Aorta (tissue), 4 donors: ENCODE measurements around the gene OR5B3. TPM values are rescaled to one million over a fixed set of nuclear protein-coding genes. Genes with fewer than 3 reads are reported as not detected.

ENCODE experiments used
- polyA plus RNA-seq, 2 donors: library from polyadenylated mRNA; stranded (reverse); fragments of 200-250 nt; gene quantifications; one replicate each; pipeline ENCODE4 v1.2.3, GENCODE V29; 2013
- total RNA-seq, 2 donors: library from RNA; stranded (reverse); fragmentation: NEBNext Ultra II Directional; extraction: Animal tissue kit (Norgen Biotek cat#: 25700); gene quantifications; one replicate each; pipeline ENCODE4 v1.2.1, GENCODE V29; 2021
- donor health status: healthy with polysubstance abuse.
- donor health status: Bipolar disorder and iron deficiency.
- donor health status: DM: no; HTN: no; CAD: no.
- donor health status: DM: yes; HTN: yes; CAD: no.

OR5B3 gene
- total and polyA plus RNA-seq, 4 donors = not detected

Other genes starting within 250 kb of the OR5B3 start
- gene OR9Q2, start 217.8 kb downstream of the OR5B3 start, total RNA-seq = not detected
- not detected for gene OR9Q2, start 217.8 kb downstream of the OR5B3 start, polyA plus RNA-seq
- gene OR1S2, start 202.7 kb downstream of the OR5B3 start, total RNA-seq = not detected
- gene OR1S2, start 202.7 kb downstream of the OR5B3 start, polyA plus RNA-seq = not detected
- gene OR1S1, start 194.2 kb downstream of the OR5B3 start, total RNA-seq = not detected
- not detected for gene OR1S1, start 194.2 kb downstream of the OR5B3 start, polyA plus RNA-seq
- gene OR10Q1, start 178.0 kb downstream of the OR5B3 start, total RNA-seq = not detected
- gene OR10Q1, start 178.0 kb downstream of the OR5B3 start, polyA plus RNA-seq = not detected
- gene OR10W1, start 138.6 kb downstream of the OR5B3 start, total RNA-seq = not detected
- not detected for gene OR10W1, start 138.6 kb downstream of the OR5B3 start, polyA plus RNA-seq
- not detected for gene OR5B17, start 47.8 kb downstream of the OR5B3 start, total RNA-seq
- not detected for gene OR5B17, start 47.8 kb downstream of the OR5B3 start, polyA plus RNA-seq
- gene OR5B2, start 21.2 kb upstream of the OR5B3 start, total RNA-seq = not detected
- gene OR5B2, start 21.2 kb upstream of the OR5B3 start, polyA plus RNA-seq = not detected
- not detected for gene OR5B12, start 35.4 kb upstream of the OR5B3 start, total RNA-seq
- gene OR5B12, start 35.4 kb upstream of the OR5B3 start, polyA plus RNA-seq = not detected
- not detected for gene OR5B21, start 101.2 kb upstream of the OR5B3 start, total RNA-seq
- gene OR5B21, start 101.2 kb upstream of the OR5B3 start, polyA plus RNA-seq = not detected
- gene LPXN, start 169.0 kb upstream of the OR5B3 start, total RNA-seq = 10 to 100 TPM; 15.0 to 20.4 TPM
- 1 to 10 TPM; 7.0 to 8.3 TPM for gene LPXN, start 169.0 kb upstream of the OR5B3 start, polyA plus RNA-seq
- gene ZFP91, start 172.2 kb upstream of the OR5B3 start, total RNA-seq = 10 to 100 TPM; 51.1 to 57.1 TPM
- gene ZFP91, start 172.2 kb upstream of the OR5B3 start, polyA plus RNA-seq = 10 to 100 TPM; 20.3 to 38.2 TPM
- 1 to 10 TPM; 1.9 to 3.1 TPM for gene CNTF, start 215.8 kb upstream of the OR5B3 start, total RNA-seq
- 1 to 10 TPM in 1 of 2 donors, under 1 TPM in 1; 0.26 to 1.3 TPM for gene CNTF, start 215.8 kb upstream of the OR5B3 start, polyA plus RNA-seq